Breast epithelium (tissue), 4 donors: ENCODE data around the gene A4GALT. TPM values are rescaled to one million over a fixed set of nuclear protein-coding genes. Genes with fewer than 3 reads are reported as not detected.

Experiments used
- DNase-seq, 2 donors: peaks; one replicate each; pipeline ENCODE4 v3.0.0-alpha.2; 2019; ENCODE audit warnings: low spot score in 2 of 2
- H3K27ac ChIP-seq, 2 donors: fragments of 200-600 bp; sonication (generic) in 1 of 2; one replicate each; pipeline ENCODE4 v1.5.1; 2016 to 2019; ENCODE audit warnings: mild to moderate bottlenecking in 1 of 2
- H3K27me3 ChIP-seq, 2 donors: fragments of 200-600 bp; sonication (generic) in 1 of 2; one replicate each; pipeline versions ENCODE4 v1.5.1 to v1.6.0; 2017 to 2019; ENCODE audit warnings: control low read depth in 1 of 2, mild to moderate bottlenecking in 1 of 2
- H3K36me3 ChIP-seq: fragments of 200-600 bp; one replicate; pipeline ENCODE4 v1.5.1; 2019
- H3K4me1 ChIP-seq, 2 donors: fragments of 200-600 bp; sonication (generic); one replicate each; pipeline ENCODE4 v1.5.1; 2016 to 2019; ENCODE audit warnings: control low read depth in 1 of 2
- H3K4me3 ChIP-seq, 3 donors: fragments of 200-600 bp; sonication (generic); 1 replicate in 2 of 3; 2 replicates in 1 of 3; pipeline ENCODE4 v1.5.1; 2016 to 2019; ENCODE audit warnings: mild to moderate bottlenecking in 3 of 3, moderate library complexity in 2 of 3
- H3K9me3 ChIP-seq, 2 donors: fragments of 200-600 bp; sonication (generic) in 1 of 2; one replicate each; pipeline ENCODE4 v1.5.1; 2016 to 2019; ENCODE audit warnings: control low read depth in 1 of 2
- POLR2A ChIP-seq: fragments of 450-650 bp; IDR thresholded peaks from one replicate; pipeline ENCODE4 v1.6.1; 2016; ENCODE audit warnings: antibody characterized with exemption, mild to moderate bottlenecking, moderate library complexity
- POLR2AphosphoS5 ChIP-seq, 3 donors: sonication (generic); formaldehyde crosslinking; IDR thresholded peaks; one replicate each; pipeline ENCODE4 v1.6.1; 2017; ENCODE audit warnings: antibody characterized with exemption in 3 of 3
- intact Hi-C: fragments of 100-400 bp; cut with DNase I; formaldehyde crosslinking; loops from one replicate; pipeline ENCODE4 v1.15.1; 2023; ENCODE audit warnings: low total_unique reads
- total RNA-seq, 3 donors: library from RNA; depleted of rRNA; stranded (reverse); fragments of >200 nt; gene quantifications; one replicate each; pipeline ENCODE4 v1.1.0, GENCODE V29; 2016
- TF ChIP-seq, protein P1 (sequence below), 3 donors: fragments of 450-650 bp; IDR thresholded peaks; one replicate each; pipeline ENCODE4 v1.5.1; 2016 to 2017; ENCODE audit warnings: antibody characterized with exemption in 3 of 3, mild to moderate bottlenecking in 3 of 3, moderate library complexity in 3 of 3

The A4GALT gene
- total RNA-seq, 3 donors from 2014 or later = 6.6 to 32.8 (median 22.9) TPM

DNA sequence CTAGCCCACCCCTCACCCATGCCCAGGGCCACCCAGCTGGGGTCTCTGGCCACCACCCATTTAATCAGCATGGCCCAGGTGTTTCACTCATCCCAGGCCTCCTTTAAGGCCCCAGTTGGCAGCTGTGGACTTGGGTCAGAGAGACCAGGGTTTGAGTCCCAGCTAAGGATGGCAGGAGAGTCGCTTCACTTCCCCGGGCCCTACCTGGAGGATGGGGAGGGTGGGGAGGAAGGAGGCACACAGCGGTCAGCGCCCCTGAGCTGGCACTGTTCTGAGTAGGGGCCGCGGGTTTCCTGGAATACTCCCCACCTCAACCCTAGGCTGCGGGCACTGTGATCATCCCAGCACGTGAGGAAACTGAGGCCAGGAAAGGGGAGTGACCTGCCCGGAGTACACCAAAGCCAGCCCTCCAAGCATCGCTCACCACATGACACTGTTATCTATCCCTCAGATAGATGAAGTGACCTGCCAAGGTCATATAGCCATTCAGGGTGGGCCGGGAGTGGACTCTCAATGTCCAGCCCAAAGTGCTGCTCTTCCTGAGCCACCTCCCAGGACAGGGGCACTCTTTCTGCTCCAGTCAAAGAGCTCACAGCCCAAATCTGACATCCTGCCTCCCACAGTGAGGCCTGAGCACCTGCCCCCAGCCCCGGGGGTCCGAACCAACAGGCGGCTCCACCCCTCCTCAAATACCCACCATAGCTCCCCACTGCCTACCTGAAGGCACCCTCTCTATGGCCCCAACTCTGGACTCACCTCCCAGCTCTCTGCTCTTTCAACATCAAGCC, 76.8 kb downstream of the A4GALT start:
- Histone ChIP-seq H3K36me3 (no peaks in the 10 kb centered on the region), H3K9me3 (no peaks in the 10 kb centered on the region), H3K27me3 (no peaks in the 10 kb centered on the region), H3K4me3 (peak overlapping the region in 1 of 3 donors; percentile 63), H3K27ac (peak overlapping the region; percentile 88 to 91), H3K4me1 (peaks cover 29 to 38% of the 10 kb centered on the region in 2 donors)
- no peak for DNase-seq
- no peak for TF ChIP-seq POLR2AphosphoS5 (IDR thresholded peaks at IDR 0.05)
- TF ChIP-seq, protein P1, sequence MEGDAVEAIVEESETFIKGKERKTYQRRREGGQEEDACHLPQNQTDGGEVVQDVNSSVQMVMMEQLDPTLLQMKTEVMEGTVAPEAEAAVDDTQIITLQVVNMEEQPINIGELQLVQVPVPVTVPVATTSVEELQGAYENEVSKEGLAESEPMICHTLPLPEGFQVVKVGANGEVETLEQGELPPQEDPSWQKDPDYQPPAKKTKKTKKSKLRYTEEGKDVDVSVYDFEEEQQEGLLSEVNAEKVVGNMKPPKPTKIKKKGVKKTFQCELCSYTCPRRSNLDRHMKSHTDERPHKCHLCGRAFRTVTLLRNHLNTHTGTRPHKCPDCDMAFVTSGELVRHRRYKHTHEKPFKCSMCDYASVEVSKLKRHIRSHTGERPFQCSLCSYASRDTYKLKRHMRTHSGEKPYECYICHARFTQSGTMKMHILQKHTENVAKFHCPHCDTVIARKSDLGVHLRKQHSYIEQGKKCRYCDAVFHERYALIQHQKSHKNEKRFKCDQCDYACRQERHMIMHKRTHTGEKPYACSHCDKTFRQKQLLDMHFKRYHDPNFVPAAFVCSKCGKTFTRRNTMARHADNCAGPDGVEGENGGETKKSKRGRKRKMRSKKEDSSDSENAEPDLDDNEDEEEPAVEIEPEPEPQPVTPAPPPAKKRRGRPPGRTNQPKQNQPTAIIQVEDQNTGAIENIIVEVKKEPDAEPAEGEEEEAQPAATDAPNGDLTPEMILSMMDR (IDR thresholded peaks at IDR 0.05) = no peak
- no peak for TF ChIP-seq POLR2A
- intact Hi-C loops = no loop called here

DNA sequence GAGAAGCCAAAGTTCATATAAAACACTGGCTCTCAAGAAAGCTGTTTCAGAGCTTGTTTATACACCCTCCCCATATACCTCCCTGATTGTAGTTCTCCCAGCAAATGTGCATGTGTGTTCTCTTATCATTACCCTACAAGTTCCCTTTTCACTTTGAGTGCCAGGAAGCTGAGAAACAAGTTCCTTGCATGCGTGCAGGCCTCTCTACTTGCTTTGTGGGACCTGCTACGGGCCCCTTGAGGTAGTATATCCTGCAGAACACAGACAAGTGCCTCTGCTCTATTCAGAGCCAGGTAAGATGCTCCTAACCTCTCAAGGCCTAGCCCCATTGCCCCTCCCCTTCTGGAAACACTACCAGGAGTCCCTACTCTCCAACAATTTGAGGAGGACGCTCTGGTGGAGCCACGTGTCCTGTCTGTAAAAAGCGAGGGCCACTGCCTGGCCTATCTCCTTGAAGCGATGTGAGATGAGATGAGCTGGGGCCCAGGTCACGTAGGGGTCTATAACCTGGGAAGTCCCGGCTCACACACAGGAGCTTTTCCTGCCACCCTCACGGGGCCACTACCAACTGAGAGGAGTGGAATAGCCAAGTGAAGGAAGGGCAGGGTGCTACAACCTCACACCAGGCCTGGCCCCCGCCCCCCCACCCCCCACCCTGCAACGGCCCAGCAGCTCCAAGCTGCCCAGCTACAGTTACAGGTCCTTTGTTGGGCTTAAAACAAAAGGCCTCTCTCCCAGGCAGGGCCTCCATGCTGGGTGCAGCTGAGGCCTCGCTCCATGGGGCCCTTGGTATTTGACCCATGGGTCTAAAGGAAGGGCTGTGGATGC, 77.7 kb downstream of the A4GALT start:
- TF ChIP-seq POLR2AphosphoS5 (IDR thresholded peaks at IDR 0.05) (no peak), POLR2A (no peak)
- TF ChIP-seq, protein P1 (IDR thresholded peaks at IDR 0.05) = no peak
- Histone ChIP-seq H3K36me3 (no peaks in the 10 kb centered on the region), H3K4me1 (peaks cover 29 to 35% of the 10 kb centered on the region in 2 donors), H3K27me3 (no peaks in the 10 kb centered on the region), H3K9me3 (no peaks in the 10 kb centered on the region), H3K27ac (peak overlapping the region; percentile 88 to 91), H3K4me3 (no peak overlapping the region)
- intact Hi-C loops = no loop called here
- no peak for DNase-seq

Other genes starting within 250 kb of the A4GALT start
- 10 to 100 TPM; 19.0 to 31.8 (median 25.6) TPM for gene RRP7A, start 201.1 kb downstream of the A4GALT start, total RNA-seq
- 10 to 100 TPM in 2 of 3 donors, 1 to 10 TPM in 1; 1.3 to 64.2 (median 16.7) TPM for gene SERHL2, start 166.9 kb downstream of the A4GALT start, total RNA-seq
- 10 to 100 TPM; 33.1 to 52.8 (median 38.3) TPM for gene POLDIP3, start 106.0 kb downstream of the A4GALT start, total RNA-seq
- under 1 TPM in 1 of 3 donors, not detected in 2; 0.73 TPM for gene ATP5MGL, start 80.3 kb downstream of the A4GALT start, total RNA-seq
- 100 to 1,000 TPM in 1 of 3 donors, 10 to 100 TPM in 2; 56.5 to 248 (median 87.5) TPM for gene CYB5R3, start 71.5 kb downstream of the A4GALT start, total RNA-seq
- 10 to 100 TPM; 51.2 to 90.7 (median 70.8) TPM for gene ARFGAP3, start 136.4 kb upstream of the A4GALT start, total RNA-seq